SU-DHL-6 (cell line): ENCODE data around the gene PPIA.

Source experiments
- EZH2phosphoT487 ChIP-seq: fragments of 200-600 bp; sonication (generic), shearing (Covaris generic); conservative IDR thresholded peaks from 2 replicates; pipeline ENCODE4 v1.6.1; 2018; ENCODE audit warnings: mild to moderate bottlenecking, antibody characterized with exemption, low read length, moderate library complexity, mixed read lengths
- TF ChIP-seq, protein P1 (sequence below): fragments of 200-600 bp; sonication (generic); IDR thresholded peaks from one replicate; pipeline ENCODE4 v1.5.1; 2017; ENCODE audit warnings: antibody characterized with exemption, mild to moderate bottlenecking, low read length, moderate library complexity; ENCODE audit not compliant: insufficient read depth, poor library complexity, severe bottlenecking

DNA sequence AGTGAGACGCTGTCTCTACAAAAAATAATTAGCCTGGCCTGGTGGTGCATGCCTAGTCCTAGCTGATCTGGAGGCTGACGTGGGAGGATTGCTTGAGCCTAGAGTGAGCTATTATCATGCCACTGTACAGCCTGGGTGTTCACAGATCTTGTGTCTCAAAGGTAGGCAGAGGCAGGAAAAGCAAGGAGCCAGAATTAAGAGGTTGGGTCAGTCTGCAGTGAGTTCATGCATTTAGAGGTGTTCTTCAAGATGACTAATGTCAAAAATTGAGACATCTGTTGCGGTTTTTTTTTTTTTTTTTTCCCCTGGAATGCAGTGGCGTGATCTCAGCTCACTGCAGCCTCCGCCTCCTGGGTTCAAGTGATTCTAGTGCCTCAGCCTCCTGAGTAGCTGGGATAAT is 5.4 kb downstream of the PPIA start:
- TF ChIP-seq, protein P1, sequence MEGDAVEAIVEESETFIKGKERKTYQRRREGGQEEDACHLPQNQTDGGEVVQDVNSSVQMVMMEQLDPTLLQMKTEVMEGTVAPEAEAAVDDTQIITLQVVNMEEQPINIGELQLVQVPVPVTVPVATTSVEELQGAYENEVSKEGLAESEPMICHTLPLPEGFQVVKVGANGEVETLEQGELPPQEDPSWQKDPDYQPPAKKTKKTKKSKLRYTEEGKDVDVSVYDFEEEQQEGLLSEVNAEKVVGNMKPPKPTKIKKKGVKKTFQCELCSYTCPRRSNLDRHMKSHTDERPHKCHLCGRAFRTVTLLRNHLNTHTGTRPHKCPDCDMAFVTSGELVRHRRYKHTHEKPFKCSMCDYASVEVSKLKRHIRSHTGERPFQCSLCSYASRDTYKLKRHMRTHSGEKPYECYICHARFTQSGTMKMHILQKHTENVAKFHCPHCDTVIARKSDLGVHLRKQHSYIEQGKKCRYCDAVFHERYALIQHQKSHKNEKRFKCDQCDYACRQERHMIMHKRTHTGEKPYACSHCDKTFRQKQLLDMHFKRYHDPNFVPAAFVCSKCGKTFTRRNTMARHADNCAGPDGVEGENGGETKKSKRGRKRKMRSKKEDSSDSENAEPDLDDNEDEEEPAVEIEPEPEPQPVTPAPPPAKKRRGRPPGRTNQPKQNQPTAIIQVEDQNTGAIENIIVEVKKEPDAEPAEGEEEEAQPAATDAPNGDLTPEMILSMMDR = no peak
- TF ChIP-seq EZH2phosphoT487 = no peak
